GM23338 (cell line): ENCODE data around the gene PTGIS. TPM values are rescaled to one million over a fixed set of nuclear protein-coding genes. Genes with fewer than 3 reads are reported as not detected.

ENCODE experiments used
- ATAC-seq: fragments of 200-7000 bp; cut with Tn5 transposase; 3 replicates; pipeline ENCODE4 v1.9.1; 2020
- DNase-seq: peaks from one replicate; pipeline ENCODE4 v3.0.0-alpha.2; 2015; ENCODE audit warnings: low spot score
- H2AFZ ChIP-seq: fragments of 200-600 bp; sonication (generic); 2 replicates; pipeline ENCODE4 v1.8.0; 2016; ENCODE audit warnings: antibody characterized with exemption, mild to moderate bottlenecking, moderate library complexity
- H3F3A ChIP-seq: fragments of 200-600 bp; sonication (generic); replicated peaks from 2 replicates; pipeline ENCODE4 v1.8.0; 2017; ENCODE audit warnings: antibody characterized with exemption, mixed run types, low read depth
- H3K27ac ChIP-seq: fragments of 200-600 bp; sonication (generic); 2 replicates; pipeline ENCODE4 v1.6.1; 2016; ENCODE audit warnings: low read depth
- H3K27me3 ChIP-seq: fragments of 200-600 bp; sonication (generic); 2 replicates; pipeline ENCODE4 v1.8.0; 2016; ENCODE audit warnings: mild to moderate bottlenecking, mixed run types, moderate library complexity; ENCODE audit not compliant: insufficient read depth
- H3K36me3 ChIP-seq: fragments of 200-600 bp; sonication (generic); 2 replicates; pipeline ENCODE4 v1.8.0; 2016; ENCODE audit warnings: mild to moderate bottlenecking; ENCODE audit not compliant: insufficient read depth
- H3K4me1 ChIP-seq: fragments of 200-600 bp; sonication (generic); 2 replicates; pipeline ENCODE4 v1.8.0; 2016; ENCODE audit warnings: mild to moderate bottlenecking, moderate library complexity; ENCODE audit not compliant: insufficient read depth
- H3K4me2 ChIP-seq: fragments of 200-600 bp; sonication (generic); 2 replicates; pipeline ENCODE4 v1.7.1; 2017; ENCODE audit warnings: mixed run types
- H3K4me3 ChIP-seq: fragments of 200-600 bp; sonication (generic); 2 replicates; pipeline ENCODE4 v1.6.1; 2016; ENCODE audit warnings: mixed run types
- H3K79me2 ChIP-seq: fragments of 200-600 bp; sonication (generic); replicated peaks from 2 replicates; pipeline ENCODE4 v1.8.0; 2017; ENCODE audit warnings: mild to moderate bottlenecking; ENCODE audit not compliant: insufficient read depth
- H3K9me2 ChIP-seq: fragments of 200-600 bp; sonication (generic); 2 replicates; pipeline ENCODE4 v1.8.0; 2017; ENCODE audit not compliant: insufficient read depth
- H4K20me1 ChIP-seq: fragments of 200-600 bp; sonication (generic); replicated peaks from 2 replicates; pipeline ENCODE4 v1.8.0; 2017; ENCODE audit warnings: mild to moderate bottlenecking; ENCODE audit not compliant: insufficient read depth
- H3K27ac Mint-ChIP-seq: 2 replicates; pipeline ENCODE4 v1.8.0; 2020; ENCODE audit warnings: inconsistent platforms, mild to moderate bottlenecking, moderate library complexity, mixed read lengths
- H3K27me3 Mint-ChIP-seq: 3 replicates; pipeline ENCODE4 v1.8.0; 2022; ENCODE audit warnings: low read depth, mild to moderate bottlenecking, moderate library complexity, mixed read lengths, inconsistent platforms; ENCODE audit not compliant: insufficient read depth, poor library complexity
- H3K36me3 Mint-ChIP-seq: 3 replicates; pipeline ENCODE4 v1.8.0; 2021; ENCODE audit warnings: low read depth, mild to moderate bottlenecking, inconsistent platforms, moderate library complexity, mixed read lengths
- H3K4me1 Mint-ChIP-seq: 3 replicates; pipeline ENCODE4 v1.8.0; 2020; ENCODE audit warnings: mild to moderate bottlenecking, inconsistent platforms, mixed read lengths
- H3K4me3 Mint-ChIP-seq: 3 replicates; pipeline ENCODE4 v1.8.0; 2021; ENCODE audit warnings: moderate library complexity, mild to moderate bottlenecking, inconsistent platforms, mixed read lengths
- H3K9me3 Mint-ChIP-seq: 3 replicates; pipeline ENCODE4 v1.8.0; 2020; ENCODE audit warnings: moderate library complexity, mild to moderate bottlenecking, inconsistent platforms, mixed read lengths
- CTCF ChIP-seq, 2 experiments: fragments of 200-600 bp in 1 of 2; sonication (generic) in 1 of 2; conservative IDR thresholded peaks; 2 replicates each; pipeline versions ENCODE4 v1.5.1 to v1.6.1; 2016 to 2017; ENCODE audit warnings: antibody characterized with exemption in 2 of 2, low read depth in 2 of 2, mild to moderate bottlenecking in 2 of 2, moderate library complexity in 1 of 2
- EZH2phosphoT487 ChIP-seq: fragments of 200-600 bp; sonication (generic); IDR thresholded peaks from one replicate; pipeline ENCODE4 v1.8.1; 2018; ENCODE audit warnings: antibody characterized with exemption; ENCODE audit not compliant: unreplicated experiment
- ZNF462 ChIP-seq: fragments of 250-450 bp; sonication (Bioruptor Pico); IDR thresholded peaks from 2 replicates; pipeline ENCODE4 v1.5.0; 2020; ENCODE audit warnings: mild to moderate bottlenecking, moderate library complexity
- polyA plus RNA-seq: library from polyadenylated mRNA; unstranded; fragments of >200 nt; fragmentation: Nextera tagmentation; extraction: Ambion mirVana; gene quantifications from 2 replicates; pipeline ENCODE4 v1.2.1, GENCODE V29; 2016
- total RNA-seq: library from RNA; depleted of rRNA; stranded (reverse); fragments of >200 nt; shearing (Covaris generic); gene quantifications from 2 replicates; pipeline ENCODE4 v1.2.3, GENCODE V29; 2014

PTGIS gene
- total and polyA plus RNA-seq, 2 experiments from 2014 or later, result 6.6 to 28.7 TPM

GRCh38 chr20:49603209-49603627, 35.3 kb upstream of the PTGIS start:
- H3K27me3 ChIP-seq, result no peaks in the 10 kb centered on the region
- no peaks in the 10 kb centered on the region for H3K36me3 Mint-ChIP-seq

More at GRCh38 chr20:49603209-49603627, 35.3 kb upstream of the PTGIS start:
- Mint-ChIP-seq H3K9me3 (no peaks in the 10 kb centered on the region), H3K4me3 (no peak overlapping the region), H3K27me3 (peaks cover 3% of the 10 kb centered on the region), H3K27ac (no peak overlapping the region), H3K4me1 (no peaks in the 10 kb centered on the region)
- no peaks in the 10 kb centered on the region for H4K20me1 ChIP-seq
- H3K36me3 ChIP-seq, result no peaks in the 10 kb centered on the region
- TF ChIP-seq EZH2phosphoT487 (no peak), ZNF462 (CRISPR knock-in tag) (no peak), CTCF (conservative IDR thresholded peaks at IDR 0.05; ENCODE audit: low read depth in 2 of 2) (peak; percentile 57 to 82)
- no peaks in the 10 kb centered on the region for H3K4me1 ChIP-seq
- H2AFZ ChIP-seq, result peak overlapping the region; percentile 39; the same call in 1 of the 2 replicates
- H3K27ac ChIP-seq, result no peak overlapping the region
- no peak overlapping the region for H3K4me3 ChIP-seq
- peak; percentile 90 for ATAC-seq
- DNase-seq, result peak; percentile 71
- no peaks in the 10 kb centered on the region for H3K9me2 ChIP-seq
- no peaks in the 10 kb centered on the region for H3K79me2 ChIP-seq
- no peak overlapping the region for H3K4me2 ChIP-seq
- H3F3A ChIP-seq, result no peaks in the 10 kb centered on the region
